HCT116 (cell line): ENCODE measurements around the gene PERCC1. TPM values are rescaled to one million over a fixed set of nuclear protein-coding genes. Genes with fewer than 3 reads are reported as not detected.

Experiments
- ATAC-seq: fragments of 200-7000 bp; cut with Tn5 transposase; 2 replicates; pipeline ENCODE4 v1.9.1; 2020; ENCODE audit warnings: mild to moderate bottlenecking, moderate library complexity
- BruUV-seq: library from RNA; stranded (reverse); fragments of 400-500 nt; replicated peaks from 2 replicates; lab custom pipeline; 2021; lab: Mats Ljungman, UMichigan
- CTCF ChIA-PET: fragments of 300-600 bp; sonication (Branson Sonifier 250); formaldehyde crosslinking; loops from one replicate; lab custom pipeline; 2021; ENCODE audit warnings: antibody characterized with exemption; lab: Charles Lee
- POLR2A ChIA-PET: fragments of 300-600, 350-600 bp; sonication (Branson Sonifier 250); formaldehyde crosslinking; loops from one replicate; lab custom pipeline; 2021; ENCODE audit warnings: antibody characterized with exemption; lab: Charles Lee
- RAD21 ChIA-PET, 2 experiments: fragments of 300-600 bp; sonication (Branson Sonifier 250); formaldehyde crosslinking; loops; one replicate each; lab custom pipeline; 2023; ENCODE audit warnings: low total read pairs in 2 of 2; ENCODE audit not compliant: uncharacterized antibody in 2 of 2, unreplicated experiment in 2 of 2, low non-redundant PET in 1 of 2; lab: Charles Lee
- DNase-seq: peaks from one replicate; pipeline ENCODE4 v3.0.0-alpha.2; 2010; ENCODE audit warnings: low read depth, low spot score
- H2AFZ ChIP-seq: fragments of 200-600 bp; shearing (Covaris generic), sonication (generic); 2 replicates; pipeline ENCODE4 v1.6.1; 2017; ENCODE audit warnings: low read depth, mixed run types, mixed read lengths, antibody characterized with exemption, low read length; ENCODE audit not compliant: poor library complexity, severe bottlenecking
- H3K27ac ChIP-seq: 2 replicates; pipeline ENCODE4 v1.5.1; 2012; ENCODE audit warnings: low read depth, low read length
- H3K27me3 ChIP-seq: fragments of 200-600 bp; sonication (generic); 2 replicates; pipeline ENCODE4 v1.6.1; 2016; ENCODE audit warnings: mixed run types, low read length, mixed read lengths; ENCODE audit not compliant: insufficient read depth
- H3K36me3 ChIP-seq, 2 experiments: fragments of 200-500 bp in 1 of 2; fragments of 200-600 bp in 1 of 2; sonication (Bioruptor generic) in 1 of 2; sonication (generic) in 1 of 2; 2 replicates each; pipeline versions ENCODE4 v1.5.1 to v1.6.1; 2014 to 2016; ENCODE audit warnings: low read length in 2 of 2, inconsistent platforms in 1 of 2, mixed read lengths in 1 of 2, mixed run types in 1 of 2; ENCODE audit not compliant: insufficient read depth in 2 of 2, control insufficient read depth in 1 of 2
- H3K4me1 ChIP-seq, 2 experiments: fragments of 200-600 bp in 1 of 2; sonication (generic) in 1 of 2; 2 replicates each; pipeline versions ENCODE4 v1.5.1 to v1.6.1; 2012 to 2017; ENCODE audit warnings: low read length in 2 of 2, inconsistent platforms in 1 of 2, mild to moderate bottlenecking in 1 of 2, mixed read lengths in 1 of 2, mixed run types in 1 of 2, moderate library complexity in 1 of 2; ENCODE audit not compliant: insufficient read depth in 2 of 2, control insufficient read depth in 1 of 2
- H3K4me2 ChIP-seq: fragments of 200-600 bp; sonication (generic); 2 replicates; pipeline ENCODE4 v1.6.1; 2017; ENCODE audit warnings: mixed run types, low read length, mixed read lengths
- H3K4me3 ChIP-seq, 2 experiments: fragments of 200-600 bp in 1 of 2; sonication (generic) in 1 of 2; replicated peaks in 1 of 2; 2 replicates each; pipeline ENCODE4 v1.5.1; 2011 to 2016; ENCODE audit warnings: low read length in 2 of 2, control low read depth in 1 of 2, low read depth in 1 of 2, mild to moderate bottlenecking in 1 of 2, mixed read lengths in 1 of 2, mixed run types in 1 of 2
- H3K79me2 ChIP-seq: fragments of 200-600 bp; sonication (generic); 2 replicates; pipeline ENCODE4 v1.6.1; 2017; ENCODE audit warnings: mild to moderate bottlenecking, mixed run types, low read length, moderate library complexity, mixed read lengths; ENCODE audit not compliant: insufficient read depth
- H3K9ac ChIP-seq: fragments of 200-600 bp; sonication (generic); 2 replicates; pipeline ENCODE4 v1.6.1; 2016; ENCODE audit warnings: low read length, mixed read lengths
- H3K9me2 ChIP-seq: fragments of 200-600 bp; sonication (generic), shearing (Covaris generic); 2 replicates; pipeline ENCODE4 v1.6.1; 2017; ENCODE audit warnings: mixed run types, mild to moderate bottlenecking, moderate library complexity; ENCODE audit not compliant: insufficient read depth
- H3K9me3 ChIP-seq, 2 experiments: fragments of 200-500 bp in 1 of 2; fragments of 200-600 bp in 1 of 2; sonication (Bioruptor generic) in 1 of 2; sonication (generic) in 1 of 2; 2 replicates each; pipeline ENCODE4 v1.6.1; 2014 to 2017; ENCODE audit warnings: low read length in 2 of 2, mixed read lengths in 2 of 2, inconsistent platforms in 1 of 2, low read depth in 1 of 2, mild to moderate bottlenecking in 1 of 2, mixed run types in 1 of 2, moderate library complexity in 1 of 2; ENCODE audit not compliant: control insufficient read depth in 1 of 2, insufficient read depth in 1 of 2
- H4K20me1 ChIP-seq: fragments of 200-600 bp; sonication (generic), shearing (Covaris generic); 2 replicates; pipeline ENCODE4 v1.6.1; 2017; ENCODE audit warnings: mixed run types, mild to moderate bottlenecking, moderate library complexity; ENCODE audit not compliant: insufficient read depth
- EZH2 ChIP-seq: fragments of 200-600 bp; sonication (generic); IDR thresholded peaks from 2 replicates; pipeline ENCODE4 v1.6.1; 2017; ENCODE audit warnings: antibody characterized with exemption, mixed run types
- FOSL1 ChIP-seq: IDR thresholded peaks from 2 replicates; pipeline ENCODE4 v1.6.1; 2012; ENCODE audit warnings: low read depth
- SRF ChIP-seq: IDR thresholded peaks from 2 replicates; pipeline ENCODE4 v1.6.1; 2012; ENCODE audit warnings: low read depth
- intact Hi-C: fragments of 100-400 bp; cut with micrococcal nuclease; formaldehyde crosslinking; loops from 2 replicates; pipeline ENCODE4 v1.10.0; 2022
- total RNA-seq: library from RNA; stranded (reverse); gene quantifications from one replicate; pipeline ENCODE4 v1.2.1, GENCODE V29; 2021; ENCODE audit not compliant: unreplicated experiment

PERCC1 gene
- total RNA-seq, 1 experiment from 2014 or later = not detected

GRCh38 chr16:1442697-1443096, 11.8 kb downstream of the PERCC1 start:
- no peak overlapping the region for H2AFZ ChIP-seq
- ATAC-seq (no peak), DNase-seq (no peak)
- intact Hi-C loops = no loop called here
- H3K79me2 ChIP-seq = no peaks in the 10 kb centered on the region
- ChIA-PET RAD21 (no interaction called here), POLR2A (no interaction called here)
- no peaks in the 10 kb centered on the region for H3K27me3 ChIP-seq
- no peaks in the 10 kb centered on the region for H4K20me1 ChIP-seq
- H3K4me1 ChIP-seq = no peaks in the 10 kb centered on the region
- H3K36me3 ChIP-seq = no peaks in the 10 kb centered on the region
- H3K9ac ChIP-seq = no peak overlapping the region
- no TSS peak for BruUV-seq
- TF ChIP-seq EZH2 = no peak
- TF ChIP-seq, all 23 proteins: peak for 0
- Histone ChIP-seq H3K4me2 (no peak overlapping the region), H3K9me2 (no peaks in the 10 kb centered on the region), H3K27ac (no peak overlapping the region), H3K9me3 (no peaks in the 10 kb centered on the region), H3K4me3 (no peak overlapping the region)
- CTCF ChIA-PET = no interaction called here

DNA sequence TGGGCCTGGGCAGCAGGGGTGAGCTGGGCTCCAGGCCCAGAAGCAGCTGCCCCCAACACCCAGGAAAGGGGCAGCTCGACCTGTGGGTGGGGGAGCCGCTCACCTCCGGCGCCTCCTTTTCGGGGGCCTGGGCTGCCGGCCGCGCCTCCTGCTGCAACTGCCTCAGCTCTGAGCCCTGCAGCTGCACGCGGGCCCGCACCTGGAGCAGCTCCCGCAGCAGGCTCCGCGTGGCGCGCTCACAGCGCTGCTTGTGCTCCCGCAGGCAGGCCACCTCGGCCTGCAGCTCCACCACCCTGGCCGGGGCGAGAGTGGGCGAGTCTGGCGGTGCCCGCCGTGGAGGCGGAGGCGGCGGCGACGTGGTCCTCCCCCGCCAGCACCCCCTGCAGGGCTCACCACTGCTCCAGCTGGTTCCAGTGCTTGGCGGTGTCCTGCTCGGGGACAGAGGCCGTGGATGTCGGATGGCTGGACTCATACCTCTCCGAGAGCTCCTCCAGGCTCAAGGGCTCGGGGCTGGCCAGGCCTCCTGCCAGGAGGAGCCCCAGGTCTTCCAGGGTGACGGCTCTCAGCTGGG, 12.6 kb downstream of the PERCC1 start:
- ChIA-PET CTCF (no interaction called here), POLR2A (no interaction called here), RAD21 (no interaction called here)
- no peaks in the 10 kb centered on the region for H3K27me3 ChIP-seq
- no peak overlapping the region for H3K27ac ChIP-seq
- DNase-seq (no peak), ATAC-seq (peak; percentile 18; the same call in 1 of the 2 replicates)
- TF ChIP-seq SRF (no peak), FOSL1 (no peak)
- no peaks in the 10 kb centered on the region for H4K20me1 ChIP-seq
- no peak overlapping the region for H3K9ac ChIP-seq
- H3K4me2 ChIP-seq = no peak overlapping the region
- no peaks in the 10 kb centered on the region for H3K9me3 ChIP-seq
- H3K36me3 ChIP-seq = no peaks in the 10 kb centered on the region
- H3K4me1 ChIP-seq = no peaks in the 10 kb centered on the region
- H2AFZ ChIP-seq = no peak overlapping the region
- no peaks in the 10 kb centered on the region for H3K79me2 ChIP-seq
- no peaks in the 10 kb centered on the region for H3K9me2 ChIP-seq
- intact Hi-C loops = no loop called here
- H3K4me3 ChIP-seq = no peak overlapping the region
- no TSS peak for BruUV-seq
